PFSK-1 (cell line): ENCODE measurements around the gene HAUS5.

Source experiments
- POLR2AphosphoS5 ChIP-seq: IDR thresholded peaks from 2 replicates; pipeline ENCODE4 v1.6.1; 2012; ENCODE audit warnings: low read depth, mild to moderate bottlenecking, control low read depth, low read length, moderate library complexity
- REST ChIP-seq, 2 experiments: IDR thresholded peaks; 2 replicates each; pipeline versions ENCODE4 v1.6.1 to v1.8.0; 2011 to 2012; ENCODE audit warnings: low read depth in 2 of 2, low read length in 2 of 2, control low read depth in 1 of 2, inconsistent platforms in 1 of 2, mild to moderate bottlenecking in 1 of 2, moderate library complexity in 1 of 2; ENCODE audit not compliant: insufficient read depth in 1 of 2
- SIN3A ChIP-seq: IDR thresholded peaks from 2 replicates; pipeline ENCODE4 v1.6.1; 2012; ENCODE audit warnings: mild to moderate bottlenecking, low read length, moderate library complexity, borderline replicate concordance; ENCODE audit not compliant: insufficient read depth
- TAF1 ChIP-seq: IDR thresholded peaks from 2 replicates; pipeline ENCODE4 v1.6.1; 2012; ENCODE audit warnings: low read length, control low read depth, borderline replicate concordance; ENCODE audit not compliant: insufficient read depth

DNA sequence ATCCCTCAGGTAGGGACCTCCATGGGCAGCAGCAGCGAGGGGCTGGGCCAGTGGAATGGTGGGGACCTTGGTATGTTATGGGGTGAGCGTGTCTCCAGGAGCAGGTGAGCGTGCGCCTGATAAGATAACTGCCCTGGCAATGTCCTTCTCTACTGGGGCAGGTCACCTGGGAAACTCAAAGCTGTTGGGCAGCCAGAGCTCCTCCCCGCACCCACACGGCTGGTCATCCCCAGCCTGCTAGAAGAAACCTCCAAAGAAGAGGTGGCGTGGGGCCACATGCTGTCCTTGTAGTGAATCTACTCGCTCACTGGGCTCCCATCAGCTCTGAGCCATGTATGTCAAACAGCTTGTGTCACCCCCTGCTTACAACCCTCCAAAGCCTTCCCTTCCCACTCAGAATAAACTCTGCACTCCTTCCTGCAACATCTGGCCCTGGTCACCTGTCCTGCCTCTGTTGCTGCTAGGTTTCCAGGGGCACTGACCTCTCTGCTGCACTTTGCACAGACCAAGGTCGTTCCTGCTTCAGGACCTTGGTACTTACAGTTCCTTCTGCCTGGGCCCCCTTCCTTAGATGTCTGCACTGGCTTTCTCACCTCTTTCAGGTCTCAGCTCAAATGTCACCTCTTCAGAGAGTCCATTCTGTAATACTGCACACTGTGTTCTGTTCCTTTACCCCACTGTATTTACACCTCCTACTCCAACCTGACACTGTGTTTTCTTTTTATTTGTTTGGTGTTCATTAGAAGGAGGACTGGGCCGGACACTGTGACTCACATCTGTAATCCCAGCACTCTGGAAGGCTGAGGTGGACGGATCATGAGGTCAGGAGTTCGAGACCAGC is 47.3 kb upstream of the HAUS5 start:
- no peak for TF ChIP-seq POLR2AphosphoS5
- no peak for TF ChIP-seq TAF1
- no peak for TF ChIP-seq SIN3A
- TF ChIP-seq REST (IDR thresholded peaks at IDR 0.05; ENCODE audit: insufficient read depth in 1 of 2, low read depth in 2 of 2, low read length in 2 of 2) = no peak
